ENCODE results near the gene IGFL4.

The IGFL4 gene

DNA sequence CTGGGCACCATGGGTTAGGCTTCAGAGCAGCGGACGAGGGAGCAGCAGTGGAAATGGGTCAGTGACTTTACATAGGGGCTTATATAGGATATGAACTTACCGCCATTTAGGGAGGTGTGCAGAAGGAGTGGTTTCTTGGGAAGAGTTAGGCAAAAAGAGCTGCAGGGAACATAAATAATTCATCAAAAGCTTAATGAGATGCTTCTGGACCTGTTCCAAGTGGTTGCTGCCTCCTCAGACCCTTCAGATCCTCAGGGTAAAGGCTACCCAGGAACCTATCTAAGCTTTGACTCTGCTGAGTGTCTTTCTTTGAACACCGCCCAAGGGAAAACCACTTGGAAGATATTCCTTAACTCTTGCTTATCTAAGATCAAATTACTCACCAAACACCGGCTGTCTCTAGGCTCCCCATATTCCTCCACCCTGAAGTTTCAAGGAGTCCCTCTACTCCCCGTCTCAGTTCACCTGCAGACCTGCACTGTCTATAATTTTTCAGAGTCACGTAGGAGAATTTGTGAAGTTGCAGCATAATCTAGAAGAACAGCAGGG, at the start of gene IGFL4:
Gene IGFL4 (minus strand): TSS at position 51 of the 549 bp plus-strand sequence. CDS start 40 bp downstream, at position 11.
- no peak for DNase-seq

GRCh38 chr19:46090444-46090843, 49.6 kb upstream of the IGFL4 start:
- no peak for DNase-seq

DNA sequence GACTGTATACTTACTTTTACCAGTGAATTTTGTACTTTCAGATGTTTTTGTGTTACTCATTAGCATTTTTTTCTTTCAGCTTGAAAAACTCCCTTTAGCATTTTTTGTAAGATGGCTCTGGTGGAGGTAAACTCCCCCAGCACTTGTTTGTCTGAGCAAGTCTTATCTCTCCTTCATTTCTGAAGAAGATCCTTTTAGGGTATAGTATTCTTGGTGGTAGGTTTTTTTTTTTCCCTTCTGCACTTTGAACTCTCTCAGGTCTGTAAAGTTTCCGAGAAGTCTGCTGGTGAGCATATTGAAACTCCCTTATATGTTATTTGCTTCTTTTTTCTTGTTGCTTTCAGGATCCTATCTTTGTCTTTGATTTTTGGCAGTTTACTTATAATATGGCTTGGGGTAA, 48.6 kb upstream of the IGFL4 start:
- no peak for DNase-seq

DNA sequence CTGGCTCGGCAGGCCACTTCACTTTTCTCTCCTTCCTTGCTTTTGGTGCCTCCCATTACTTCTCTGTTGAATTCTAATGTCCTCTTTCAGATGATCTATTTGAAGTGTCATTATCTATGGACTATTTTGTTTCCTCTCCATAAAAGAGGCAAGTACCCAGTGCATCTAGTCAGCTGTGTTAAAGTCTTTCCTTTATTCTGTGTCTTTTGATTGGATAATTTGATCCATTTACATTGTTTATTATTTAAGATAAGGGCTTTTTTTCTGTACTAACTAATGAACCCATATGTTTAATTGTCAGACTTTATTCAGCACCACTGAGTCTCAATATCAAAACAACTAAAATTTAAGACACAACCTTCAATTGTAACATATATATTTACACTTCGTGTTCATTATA, 47.3 kb upstream of the IGFL4 start:
- no peak for DNase-seq

DNA sequence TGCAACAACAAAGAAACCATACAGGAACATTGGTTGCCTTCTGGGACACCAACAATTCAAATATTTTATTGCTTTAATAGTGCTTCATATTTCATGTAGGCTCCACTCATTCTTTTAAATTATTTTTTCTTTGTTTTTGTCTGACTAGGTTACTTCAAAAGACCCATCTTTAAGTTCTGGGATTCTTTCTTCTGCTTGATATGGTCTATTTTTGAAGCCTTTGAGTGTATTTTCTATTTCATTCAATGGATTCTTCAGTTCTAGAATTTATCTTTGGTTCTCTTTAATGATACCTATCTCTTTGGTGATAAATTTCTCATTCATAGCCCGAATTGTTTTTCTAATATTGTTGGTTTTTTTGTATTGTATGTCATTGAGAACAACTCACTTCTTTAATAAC, 45.1 kb upstream of the IGFL4 start:
- DNase-seq = no peak

DNA sequence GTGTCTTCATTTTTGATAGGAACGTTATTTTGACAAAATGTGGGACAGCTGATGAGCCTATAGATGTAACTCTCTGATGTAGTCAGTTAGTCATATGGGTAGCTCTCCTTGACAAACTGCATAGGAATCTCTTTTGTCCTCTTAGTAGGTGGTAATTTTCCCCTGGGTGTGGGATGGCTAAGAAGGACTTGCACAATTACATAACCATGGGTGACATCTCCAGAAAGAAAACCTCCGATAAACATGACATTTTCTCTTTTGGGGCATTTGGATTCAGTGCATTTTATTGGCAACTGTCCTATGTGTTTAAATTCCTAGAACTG, 41.9 kb upstream of the IGFL4 start:
- DNase-seq = no peak

DNA sequence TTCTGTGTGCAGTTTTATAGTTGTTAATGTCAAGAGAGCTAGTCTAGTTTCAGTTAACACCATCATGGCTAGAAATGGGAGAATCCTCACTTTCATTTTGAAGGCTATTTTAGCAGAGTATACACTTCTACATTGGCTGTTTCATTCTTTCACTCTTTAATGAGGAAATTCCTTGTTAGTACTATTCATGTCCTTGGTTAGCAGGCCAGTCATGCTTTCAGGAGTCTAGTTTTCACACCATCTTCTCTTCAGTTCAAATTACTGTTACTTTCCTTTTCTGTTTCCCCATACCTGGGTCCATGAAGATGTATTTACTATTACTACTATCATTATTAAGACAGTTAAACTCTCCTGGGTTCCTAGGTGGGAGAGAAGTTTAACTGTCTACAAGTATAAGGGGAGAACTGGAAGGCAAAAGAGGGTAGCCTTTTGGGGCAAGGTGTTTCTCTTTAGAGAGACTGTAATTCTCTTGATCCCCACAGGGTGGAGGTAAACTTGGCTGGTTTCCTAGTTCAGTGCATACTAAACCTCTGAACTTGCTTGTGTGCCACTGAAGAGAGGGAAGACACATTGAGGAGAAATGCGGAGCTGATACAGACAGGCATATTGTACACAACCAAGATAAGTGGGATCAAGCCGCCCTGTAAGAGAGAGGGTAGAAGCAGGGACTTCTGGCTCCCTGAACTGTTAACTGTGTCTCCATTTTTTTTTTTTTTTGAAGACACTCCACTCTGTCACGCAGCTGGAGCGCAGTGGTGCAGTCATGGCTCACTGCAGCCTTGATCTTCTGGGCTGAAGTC, 41.3 kb upstream of the IGFL4 start:
- peak; percentile 38 to 42 for DNase-seq

GRCh38 chr19:46080561-46080960, 39.8 kb upstream of the IGFL4 start:
- DNase-seq = no peak

- no peak for DNase-seq
Observed at GRCh38 chr19:46079576-46079975, 38.8 kb upstream of the IGFL4 start.

DNA sequence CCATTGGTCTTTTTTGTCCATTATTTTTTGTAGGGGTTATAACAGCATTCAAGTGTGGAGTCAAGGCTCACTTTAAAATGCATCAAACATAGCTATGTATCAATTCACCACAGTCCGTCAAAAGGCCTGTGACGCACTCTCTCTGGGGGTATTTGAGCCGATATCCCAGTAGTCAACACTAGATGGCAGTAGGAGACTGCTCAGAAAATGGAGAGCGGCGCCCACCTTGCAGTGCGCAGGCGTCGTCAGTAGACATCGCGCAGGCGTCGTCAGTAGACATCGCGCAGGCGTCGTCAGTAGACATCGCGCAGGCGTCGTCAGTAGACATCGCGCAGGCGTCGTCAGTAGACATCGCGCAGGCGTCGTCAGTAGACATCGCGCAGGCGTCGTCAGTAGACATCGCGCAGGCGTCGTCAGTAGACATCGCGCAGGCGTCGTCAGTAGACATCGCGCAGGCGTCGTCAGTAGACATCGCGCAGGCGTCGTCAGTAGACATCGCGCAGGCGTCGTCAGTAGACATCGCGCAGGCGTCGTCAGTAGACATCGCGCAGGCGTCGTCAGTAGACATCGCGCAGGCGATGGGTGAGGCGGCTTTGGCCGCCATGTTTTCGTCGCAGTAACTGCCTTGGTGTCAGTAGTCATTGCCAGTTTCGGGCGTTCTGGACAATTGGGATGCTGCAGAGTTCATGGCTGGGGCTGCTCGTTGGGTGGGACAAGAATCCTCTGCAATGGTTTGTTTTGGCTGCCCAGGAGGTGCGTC, 38.0 kb upstream of the IGFL4 start:
- DNase-seq = peak; percentile 5 to 14

DNA sequence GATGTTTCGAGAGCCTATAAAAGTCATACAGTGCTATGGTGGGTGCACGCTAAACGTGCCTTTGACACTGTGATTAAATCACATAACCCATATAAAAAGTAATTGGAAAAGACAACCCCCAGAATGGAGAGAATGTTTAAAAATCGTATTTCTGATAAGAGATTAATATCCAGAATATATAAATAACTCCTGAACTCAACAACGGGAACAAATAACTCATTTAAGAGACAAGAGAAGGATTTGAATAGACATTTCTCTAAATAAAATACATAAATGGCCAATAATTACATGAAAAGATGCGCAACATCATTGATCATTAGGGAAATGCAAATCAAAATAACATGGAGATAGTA, 37.0 kb upstream of the IGFL4 start:
- no peak for DNase-seq

DNA sequence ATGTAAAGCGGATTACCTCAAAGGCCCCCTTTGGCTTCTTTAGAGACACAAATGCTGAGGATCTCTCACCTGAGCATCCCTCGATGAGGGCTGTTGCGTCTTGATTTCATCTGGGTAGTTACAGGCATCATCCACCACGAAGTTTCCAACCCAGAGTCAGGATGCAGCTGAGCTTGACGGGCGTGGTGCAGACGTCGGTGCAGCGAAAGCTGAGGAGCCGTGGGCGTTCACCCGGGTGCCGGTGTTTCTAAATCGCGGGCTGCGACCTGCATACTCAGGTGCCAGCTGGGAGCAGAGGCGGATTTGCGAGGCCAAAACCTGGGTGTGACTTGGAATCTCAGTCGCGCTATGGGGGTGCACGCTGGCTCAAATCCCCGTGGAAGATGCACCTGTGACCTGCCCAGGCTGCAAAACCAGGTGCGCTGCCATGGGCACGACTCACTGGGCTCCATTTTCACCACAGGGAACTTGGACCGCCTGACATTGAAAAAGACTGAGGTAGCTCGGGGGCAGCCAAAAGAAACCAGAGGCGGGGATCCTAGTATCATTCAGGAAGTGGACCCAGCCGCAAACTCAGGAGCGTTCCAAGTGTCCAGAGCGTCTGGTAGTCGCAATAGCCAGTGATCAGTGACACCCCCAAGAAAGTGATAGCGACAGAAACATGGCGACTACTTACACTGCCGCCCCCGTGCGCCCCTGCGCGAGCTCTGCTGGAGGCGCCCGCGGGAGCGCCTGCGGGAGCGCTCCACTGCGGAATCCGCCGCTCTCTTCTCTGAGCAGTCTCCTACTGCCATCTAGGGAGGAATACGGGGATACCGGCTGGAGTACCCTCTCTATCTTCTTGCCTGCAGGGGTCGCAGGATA, 36.4 kb upstream of the IGFL4 start:
- DNase-seq = peak; percentile 44

DNA sequence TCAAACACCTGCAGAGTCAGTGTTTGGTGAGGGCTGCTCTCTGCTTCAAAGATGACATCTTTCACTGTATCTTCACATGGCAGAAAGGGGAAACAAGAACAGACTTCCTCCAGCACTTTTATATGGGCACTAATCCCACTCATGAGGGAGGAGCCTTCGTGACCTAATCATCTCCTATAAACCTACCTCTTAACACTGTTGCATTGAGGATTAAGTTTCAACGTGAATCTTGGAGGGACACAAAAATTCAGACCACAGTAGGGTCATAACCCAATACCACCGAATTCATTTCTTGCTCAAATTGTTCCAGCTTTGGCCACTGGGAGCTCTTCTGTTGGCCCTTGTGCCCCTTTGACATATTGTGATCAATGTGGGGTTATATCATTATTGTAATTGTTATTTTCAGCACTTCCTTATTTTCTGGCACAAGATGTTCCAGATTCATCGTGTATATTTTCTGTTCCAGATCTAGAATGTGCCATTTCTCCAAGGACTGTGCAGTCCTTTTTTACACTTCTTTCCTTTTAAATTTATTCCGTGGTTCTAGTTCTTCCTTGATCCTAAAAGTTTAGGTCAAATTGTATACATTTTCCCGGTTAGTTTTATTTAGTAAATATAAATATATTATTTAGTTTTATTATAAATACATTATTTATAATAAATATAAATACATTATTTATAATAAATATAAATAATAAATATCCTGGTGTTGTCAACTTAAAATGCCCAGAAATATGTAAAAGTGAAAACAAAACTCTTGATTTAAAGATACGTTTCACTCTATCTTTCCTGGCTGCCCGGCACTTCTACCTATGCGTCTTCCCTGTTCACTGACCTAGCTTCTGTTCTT, 35.5 kb upstream of the IGFL4 start:
- no peak for DNase-seq

GRCh38 chr19:46073268-46073922, 32.6 kb upstream of the IGFL4 start:
- no peak for DNase-seq

GRCh38 chr19:46069806-46070341, 29.1 kb upstream of the IGFL4 start:
- DNase-seq = no peak

- peak; percentile 44 for DNase-seq
Observed at GRCh38 chr19:46068345-46069258, 27.8 kb upstream of the IGFL4 start.

DNA sequence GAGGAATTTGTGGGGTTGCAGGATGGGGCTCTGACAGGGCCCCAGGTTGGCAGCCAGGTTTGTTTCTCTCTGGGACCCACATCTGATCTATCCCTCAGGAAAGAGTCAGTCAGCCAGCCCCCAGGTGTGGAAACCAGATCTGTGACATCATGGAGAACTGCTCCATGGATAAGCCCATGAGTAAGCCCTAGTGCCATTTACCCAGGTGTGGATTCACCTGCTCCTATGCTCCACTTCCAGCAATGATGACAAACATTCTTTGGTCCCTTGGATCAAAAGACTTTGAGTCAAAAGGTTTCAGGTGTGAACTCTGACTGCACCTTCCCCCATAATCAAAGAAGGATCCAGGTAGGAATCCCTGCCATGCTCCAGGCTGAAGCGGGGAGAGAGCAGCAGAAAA, 26.9 kb upstream of the IGFL4 start:
- DNase-seq = no peak

- DNase-seq = no peak
Observed at GRCh38 chr19:46066471-46066870, 25.7 kb upstream of the IGFL4 start.

- no peak for DNase-seq
Observed at GRCh38 chr19:46065486-46066071, 24.8 kb upstream of the IGFL4 start.

- DNase-seq = no peak
Observed at GRCh38 chr19:46063201-46063600, 22.4 kb upstream of the IGFL4 start.

All from AML-193 (cell line).